GM23248 (cell line): ENCODE measurements around the gene C9orf153. TPM values are rescaled to one million over a fixed set of nuclear protein-coding genes. Genes with fewer than 3 reads are reported as not detected.

ENCODE experiments used
- DNase-seq: peaks from one replicate; pipeline ENCODE4 v3.0.0-alpha.2; 2015
- H2AFZ ChIP-seq: fragments of 200-600 bp; sonication (generic); 2 replicates; pipeline ENCODE4 v1.6.1; 2016; ENCODE audit warnings: antibody characterized with exemption
- H3F3A ChIP-seq: fragments of 200-600 bp; sonication (generic); 2 replicates; pipeline ENCODE4 v1.6.1; 2016; ENCODE audit warnings: mild to moderate bottlenecking, antibody characterized with exemption, mixed run types; ENCODE audit not compliant: insufficient read depth
- H3K27ac ChIP-seq: fragments of 200-600 bp; sonication (generic); 2 replicates; pipeline ENCODE4 v1.5.1; 2016; ENCODE audit warnings: mild to moderate bottlenecking
- H3K27me3 ChIP-seq: fragments of 200-600 bp; sonication (generic); replicated peaks from 2 replicates; pipeline ENCODE4 v1.6.1; 2016; ENCODE audit warnings: mild to moderate bottlenecking; ENCODE audit not compliant: insufficient read depth
- H3K36me3 ChIP-seq: fragments of 200-600 bp; sonication (generic); 2 replicates; pipeline ENCODE4 v1.6.1; 2016; ENCODE audit warnings: low read depth, mild to moderate bottlenecking
- H3K4me1 ChIP-seq: fragments of 200-600 bp; sonication (generic); 2 replicates; pipeline ENCODE4 v1.6.1; 2016; ENCODE audit warnings: mild to moderate bottlenecking; ENCODE audit not compliant: insufficient read depth
- H3K4me2 ChIP-seq: fragments of 200-600 bp; sonication (generic); one replicate; pipeline ENCODE4 v1.6.1; 2016; ENCODE audit warnings: mild to moderate bottlenecking; ENCODE audit not compliant: unreplicated experiment
- H3K4me3 ChIP-seq: fragments of 200-600 bp; sonication (generic); 2 replicates; pipeline ENCODE4 v1.5.1; 2016; ENCODE audit warnings: mild to moderate bottlenecking
- H3K79me2 ChIP-seq: fragments of 200-600 bp; sonication (generic); 2 replicates; pipeline ENCODE4 v1.6.1; 2016; ENCODE audit warnings: mild to moderate bottlenecking; ENCODE audit not compliant: insufficient read depth
- H3K9ac ChIP-seq: fragments of 200-600 bp; sonication (generic); 2 replicates; pipeline ENCODE4 v1.6.1; 2016; ENCODE audit warnings: mild to moderate bottlenecking
- H3K9me2 ChIP-seq: fragments of 200-600 bp; sonication (generic); 2 replicates; pipeline ENCODE4 v1.6.1; 2016; ENCODE audit warnings: mixed run types, mild to moderate bottlenecking, moderate library complexity; ENCODE audit not compliant: insufficient read depth
- H3K9me3 ChIP-seq: fragments of 200-600 bp; sonication (generic); one replicate; pipeline ENCODE4 v1.6.1; 2017; ENCODE audit warnings: low read depth
- H4K20me1 ChIP-seq: fragments of 200-600 bp; sonication (generic); 2 replicates; pipeline ENCODE4 v1.6.0; 2016; ENCODE audit not compliant: insufficient read depth
- EZH2 ChIP-seq: fragments of 200-600 bp; sonication (generic); IDR thresholded peaks from 2 replicates; pipeline ENCODE4 v1.6.1; 2018; ENCODE audit warnings: antibody characterized with exemption, mild to moderate bottlenecking; ENCODE audit not compliant: insufficient read depth, poor library complexity, severe bottlenecking
- EZH2phosphoT487 ChIP-seq: fragments of 200-600 bp; sonication (generic); IDR thresholded peaks from 2 replicates; pipeline ENCODE4 v1.6.1; 2018; ENCODE audit warnings: antibody characterized with exemption, moderate library complexity, mild to moderate bottlenecking, low read depth; ENCODE audit not compliant: insufficient read depth
- WGBS, 2 experiments: methylation state at CpG; one replicate each; pipeline ENCODE4 v1.1.6; 2015 to 2017; ENCODE audit warnings: low lambda C conversion rate in 2 of 2, low coverage in 1 of 2; ENCODE audit errors: missing lambda C conversion rate in 2 of 2; 5-methylcytosine and 5-hydroxymethylcytosine counted together
- in situ Hi-C: fragments of 300-500 bp; cut with MboI; formaldehyde crosslinking; loops from 2 replicates; pipeline ENCODE4 v1.15.0; 2020
- polyA plus RNA-seq: library from polyadenylated mRNA; unstranded; fragments of >200 nt; fragmentation: Nextera tagmentation; extraction: Ambion mirVana; gene quantifications from 2 replicates; pipeline ENCODE4 v1.2.1, GENCODE V29; 2016
- small RNA-seq: library from RNA; depleted of rRNA; stranded (forward); fragments of <200 nt; gene quantifications from one replicate; pipeline ENCODE3, GENCODE V24; 2014; ENCODE audit warnings: low read depth, low replicate concordance
- total RNA-seq: library from RNA; depleted of rRNA; stranded (reverse); fragments of >200 nt; shearing (Covaris generic); gene quantifications from 2 replicates; pipeline ENCODE4 v1.2.3, GENCODE V29; 2014; rRNA removed

The C9orf153 gene
- total and polyA plus RNA-seq, 2 experiments from 2014 or later, result 0.21 TPM; not detected in 1

GRCh38 chr9:86176468-86176867, 83.0 kb downstream of the C9orf153 start:
- Histone ChIP-seq H3K9me2 (no peaks in the 10 kb centered on the region), H3K27ac (no peak overlapping the region), H3K27me3 (no peaks in the 10 kb centered on the region; the same call in 1 of the 2 replicates), H3K4me1 (no peaks in the 10 kb centered on the region), H3F3A (no peaks in the 10 kb centered on the region), H2AFZ (no peak overlapping the region), H3K79me2 (no peaks in the 10 kb centered on the region), H3K4me3 (no peak overlapping the region), H3K4me2 (no peak overlapping the region), H3K9me3 (no peaks in the 10 kb centered on the region), H4K20me1 (no peaks in the 10 kb centered on the region), H3K9ac (no peak overlapping the region), H3K36me3 (no peaks in the 10 kb centered on the region)
- no peak for TF ChIP-seq EZH2
- no peak for TF ChIP-seq EZH2phosphoT487
- DNase-seq, result no peak
- in situ Hi-C loops, result no loop called here
- 60 to 73% methylated on average over 3 to 5 of the region's 5 CpGs for WGBS, 2 experiments

GRCh38 chr9:86175743-86176456, 83.6 kb downstream of the C9orf153 start:
- Histone ChIP-seq H3K4me3 (no peak overlapping the region), H3K9me3 (no peaks in the 10 kb centered on the region), H3K4me2 (no peak overlapping the region), H3K27ac (no peak overlapping the region), H3K9me2 (no peaks in the 10 kb centered on the region), H3F3A (no peaks in the 10 kb centered on the region), H3K79me2 (no peaks in the 10 kb centered on the region), H2AFZ (no peak overlapping the region), H3K4me1 (no peaks in the 10 kb centered on the region), H3K9ac (no peak overlapping the region), H3K36me3 (no peaks in the 10 kb centered on the region), H3K27me3 (no peaks in the 10 kb centered on the region; the same call in 1 of the 2 replicates), H4K20me1 (no peaks in the 10 kb centered on the region)
- in situ Hi-C loops, result no loop called here
- no peak for TF ChIP-seq EZH2phosphoT487
- WGBS, 2 experiments, result 50 to 57% methylated on average over 5 of the region's 5 CpGs
- DNase-seq, result no peak

GRCh38 chr9:86175223-86175622, 84.2 kb downstream of the C9orf153 start:
- in situ Hi-C loops, result no loop called here
- Histone ChIP-seq H3F3A (no peaks in the 10 kb centered on the region), H3K27ac (no peak overlapping the region), H3K4me2 (no peak overlapping the region), H3K36me3 (no peaks in the 10 kb centered on the region), H3K27me3 (no peaks in the 10 kb centered on the region; the same call in 1 of the 2 replicates), H3K79me2 (no peaks in the 10 kb centered on the region), H3K9me3 (no peaks in the 10 kb centered on the region), H3K4me1 (no peaks in the 10 kb centered on the region), H2AFZ (no peak overlapping the region), H4K20me1 (no peaks in the 10 kb centered on the region), H3K9ac (no peak overlapping the region), H3K9me2 (no peaks in the 10 kb centered on the region), H3K4me3 (no peak overlapping the region)
- no peak for DNase-seq
- WGBS, 2 experiments, result 72 to 77% methylated on average over 5 of the region's 5 CpGs
- TF ChIP-seq EZH2, result no peak
- no peak for TF ChIP-seq EZH2phosphoT487

Small RNA genes lying within 50 kb of the gene (small RNA-seq; reads per million reads assigned to genes)
- not detected for gene AL137849.1
- gene RN7SKP264, result not detected

Other genes with a start within 250 kb of the C9orf153 start
- gene GOLM1, start 160.1 kb downstream of the C9orf153 start, total RNA-seq, result 48.2 and 56.2 TPM in 2 replicates
- 63.4 and 67.1 TPM in 2 replicates for gene GOLM1, start 160.1 kb downstream of the C9orf153 start, polyA plus RNA-seq
- 46.7 and 55.9 TPM in 2 replicates for gene ISCA1, start 22.9 kb upstream of the C9orf153 start, total RNA-seq
- 45.4 and 52.6 TPM in 2 replicates for gene ISCA1, start 22.9 kb upstream of the C9orf153 start, polyA plus RNA-seq
- gene TUT7, start 94.8 kb upstream of the C9orf153 start, total RNA-seq, result 16.5 and 24.4 TPM in 2 replicates
- 17.1 and 18.8 TPM in 2 replicates for gene TUT7, start 94.8 kb upstream of the C9orf153 start, polyA plus RNA-seq